Thoracic aorta endothelial cell (primary cell): Measurements from ENCODE around the gene CEBPB. TPM values are rescaled to one million over a fixed set of nuclear protein-coding genes. Genes with fewer than 3 reads are reported as not detected.

Experiments used
- total RNA-seq: library from RNA; depleted of rRNA; stranded (reverse); fragments of >200 nt; gene quantifications from 2 replicates; pipeline ENCODE4 v1.2.3, GENCODE V29; 2012

CEBPB gene
- 5.2 and 7.4 TPM in 2 replicates for total RNA-seq

GRCh38 chr20:50190251-50191064 lies at the start of gene CEBPB:
CEBPB (plus strand) TSS chr20:50190830; CDS start chr20:50191034, 204 bp downstream.

GRCh38 chr20:50153500-50154377 lies 36.9 kb upstream of the CEBPB start, which contains the start of gene PEDS1:
PEDS1 (minus strand) TSS chr20:50153723; CDS start chr20:50153637, 86 bp downstream.

Other genes with a start within 250 kb of the CEBPB start
- gene SNAI1, start 207.8 kb upstream of the CEBPB start, total RNA-seq = 3.5 and 3.7 TPM in 2 replicates
- gene UBE2V1, start 77.7 kb upstream of the CEBPB start, total RNA-seq = 146 and 172 TPM in 2 replicates
- gene PEDS1, start 37.1 kb upstream of the CEBPB start, total RNA-seq = 35.5 and 50.8 TPM in 2 replicates